Stimulated activated CD8-positive, alpha-beta memory T cell treated with anti-CD3 and anti-CD28 coated beads, Interleukin-4, amount 100 ng/mL, for 24 hours (primary cell): Measurements from ENCODE around the gene STK33.

ENCODE experiments used
- DNase-seq: peaks from one replicate; pipeline ENCODE4 v3.0.0-alpha.2; 2020; ENCODE audit warnings: low read depth

The STK33 gene

DNA sequence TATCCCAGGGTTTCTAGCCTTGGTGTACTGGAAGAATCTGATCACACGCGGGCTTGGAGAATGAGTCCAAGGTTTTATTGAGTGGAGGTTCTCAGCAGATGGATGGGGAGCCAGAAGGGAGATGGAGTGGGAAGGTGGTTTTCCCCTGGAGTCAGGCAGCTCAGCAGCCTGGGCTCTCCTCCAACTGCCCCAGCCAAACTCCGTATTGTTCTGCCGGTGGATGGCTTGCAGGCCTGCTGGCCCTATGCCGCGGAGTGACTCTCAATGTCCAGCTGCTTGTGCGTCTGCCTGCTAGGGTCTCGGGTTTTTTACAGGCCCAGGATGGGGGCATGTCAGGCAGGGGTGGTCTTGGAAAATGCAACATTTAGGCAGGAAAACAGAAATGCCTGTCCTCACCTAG lies 168.0 kb downstream of the STK33 start:
- no peak for DNase-seq

DNA sequence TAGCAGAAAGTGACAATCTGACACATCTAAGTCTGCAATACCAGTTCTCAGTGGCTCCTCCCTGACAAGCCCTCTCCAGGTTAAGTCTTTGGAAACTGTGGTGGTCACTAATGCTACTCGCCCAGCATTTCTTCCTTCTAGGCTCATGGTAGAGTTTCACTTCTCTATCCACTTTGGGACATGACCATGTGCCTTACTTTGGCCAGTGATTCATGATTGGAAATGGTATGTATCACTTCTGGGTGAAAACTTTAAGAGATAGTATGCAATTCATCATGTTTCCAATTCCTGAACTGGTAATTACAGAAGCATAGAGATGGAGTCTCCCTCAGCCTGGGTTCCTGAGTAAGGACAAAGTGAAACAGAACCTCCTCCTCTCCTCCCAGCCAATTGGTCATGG lies 178.8 kb downstream of the STK33 start:
- DNase-seq, result no peak

DNA sequence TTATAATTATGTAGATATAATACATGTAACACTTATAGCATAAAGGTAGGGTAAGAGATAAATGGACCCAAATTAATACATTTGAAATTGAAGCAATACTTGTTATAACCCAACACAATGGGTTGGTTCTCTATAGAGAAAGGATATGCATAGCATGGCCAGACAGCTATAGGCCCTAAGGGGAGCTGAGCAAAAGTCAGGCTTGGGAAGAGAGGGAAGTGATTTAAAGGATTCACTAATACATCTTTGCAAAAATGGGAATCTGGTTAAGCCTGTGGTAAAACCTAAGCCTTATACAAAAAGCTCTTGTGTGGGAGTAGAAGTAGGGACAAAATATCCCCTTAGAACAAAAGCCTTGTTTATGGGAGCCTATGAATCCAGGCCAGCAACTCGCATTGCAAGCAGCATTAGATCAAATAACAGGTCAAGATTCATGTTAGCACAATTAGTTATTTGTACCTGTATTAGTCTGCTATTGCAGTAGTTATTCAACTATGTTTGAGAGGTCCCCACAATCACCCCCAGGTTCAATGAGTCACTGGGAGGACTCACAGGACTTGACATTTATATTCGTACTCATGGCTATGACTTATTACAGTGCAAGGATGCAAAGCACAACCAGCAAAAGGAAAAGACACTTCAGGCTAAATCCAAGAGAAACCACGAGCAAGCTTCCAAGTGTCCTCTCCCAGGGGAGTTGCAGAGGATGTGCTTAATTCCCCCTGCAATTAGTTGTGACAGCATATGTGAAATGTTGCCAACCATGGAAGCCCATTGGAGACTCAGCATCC lies 185.7 kb downstream of the STK33 start:
- no peak for DNase-seq

DNA sequence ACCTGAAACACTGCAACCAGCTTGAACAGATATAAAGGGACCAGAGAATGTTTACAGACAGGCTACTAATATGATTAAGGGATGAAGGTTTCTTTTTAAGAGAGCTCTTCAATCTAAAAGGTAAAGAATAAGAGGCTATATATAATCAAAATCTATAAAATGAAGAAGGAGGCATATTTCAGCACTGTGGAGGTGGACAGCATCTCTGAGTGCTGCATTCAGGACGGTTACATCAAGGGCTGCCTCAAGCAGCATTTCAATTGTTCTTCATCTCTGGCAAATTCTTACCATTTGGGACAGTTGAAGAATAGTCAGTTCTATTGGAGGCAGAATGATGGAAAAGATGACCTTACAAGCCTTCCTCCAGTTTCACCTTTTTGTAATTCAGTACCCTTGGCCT lies 190.7 kb downstream of the STK33 start:
- no peak for DNase-seq

DNA sequence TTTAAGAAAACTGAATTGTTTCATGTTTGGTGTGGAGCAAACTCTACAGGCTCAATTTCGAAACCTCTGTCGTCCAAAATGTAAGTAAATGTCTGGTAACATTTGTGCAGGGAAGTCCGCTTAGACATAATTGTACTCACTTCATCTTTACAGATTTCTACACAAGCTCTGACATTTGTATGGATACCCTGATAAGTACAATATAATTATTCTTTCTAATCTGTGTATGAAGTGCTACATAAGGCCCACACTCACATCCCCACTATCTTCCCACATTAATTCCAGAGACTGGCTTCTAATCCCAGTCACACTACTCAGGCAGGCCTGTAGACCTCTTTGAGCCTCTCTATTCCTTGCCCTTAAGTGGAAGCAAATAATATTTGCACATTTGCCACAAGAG lies 201.1 kb downstream of the STK33 start:
- DNase-seq, result no peak

DNA sequence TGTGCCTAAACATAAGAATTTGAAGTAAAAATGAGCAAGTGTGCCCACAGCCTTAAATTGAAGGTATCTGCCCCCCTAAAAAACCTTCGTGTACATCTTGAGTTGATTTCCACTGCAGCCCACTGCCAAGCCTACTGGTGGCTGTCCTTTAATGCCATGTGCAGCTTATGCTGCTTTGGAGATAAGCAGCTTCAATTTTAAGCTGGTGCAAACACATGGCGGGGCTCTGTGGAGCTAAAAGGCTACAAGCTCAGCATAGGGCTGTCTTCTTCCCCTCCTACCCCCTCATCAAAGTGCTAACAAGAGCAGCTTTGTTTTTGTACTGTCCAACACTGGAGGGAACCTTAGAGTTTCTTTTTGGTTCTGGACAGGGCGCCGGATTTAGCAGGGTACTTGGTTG lies 201.9 kb downstream of the STK33 start:
- DNase-seq, result no peak

DNA sequence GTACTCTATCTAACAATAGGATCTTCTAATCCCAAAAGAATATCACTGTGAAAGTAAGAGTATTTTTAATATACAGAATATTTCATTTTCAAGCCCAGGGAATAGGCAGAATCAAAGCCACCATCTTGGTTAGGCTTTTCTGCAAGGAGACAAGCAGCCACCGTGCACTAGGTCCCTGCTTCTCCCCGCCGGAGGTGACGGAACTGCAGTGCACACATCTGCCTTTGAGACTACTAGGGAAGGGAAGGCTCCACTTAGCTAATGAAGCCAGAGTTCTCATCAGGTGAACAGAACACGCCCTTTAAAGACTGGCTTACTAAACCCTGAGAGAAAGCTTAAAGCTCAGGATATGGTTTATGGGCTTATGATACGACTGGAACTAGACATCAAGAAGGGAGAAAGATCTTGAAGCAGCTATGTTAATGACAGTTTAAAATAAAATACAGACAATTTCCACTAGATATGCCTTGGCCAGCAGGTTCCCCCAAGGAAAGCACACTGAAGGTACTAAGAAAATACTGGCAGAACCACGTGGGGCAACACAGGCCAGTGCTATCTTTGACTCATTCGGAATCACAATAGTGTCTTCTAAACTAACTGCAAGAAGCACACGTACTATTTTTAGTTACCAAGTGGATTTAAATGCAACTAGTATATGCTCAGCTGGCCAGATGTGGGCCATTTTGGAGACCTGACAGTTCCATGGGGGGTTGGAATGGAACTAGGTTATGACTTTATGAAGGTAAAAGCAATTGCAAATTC lies 203.0 kb downstream of the STK33 start:
- DNase-seq, result no peak

DNA sequence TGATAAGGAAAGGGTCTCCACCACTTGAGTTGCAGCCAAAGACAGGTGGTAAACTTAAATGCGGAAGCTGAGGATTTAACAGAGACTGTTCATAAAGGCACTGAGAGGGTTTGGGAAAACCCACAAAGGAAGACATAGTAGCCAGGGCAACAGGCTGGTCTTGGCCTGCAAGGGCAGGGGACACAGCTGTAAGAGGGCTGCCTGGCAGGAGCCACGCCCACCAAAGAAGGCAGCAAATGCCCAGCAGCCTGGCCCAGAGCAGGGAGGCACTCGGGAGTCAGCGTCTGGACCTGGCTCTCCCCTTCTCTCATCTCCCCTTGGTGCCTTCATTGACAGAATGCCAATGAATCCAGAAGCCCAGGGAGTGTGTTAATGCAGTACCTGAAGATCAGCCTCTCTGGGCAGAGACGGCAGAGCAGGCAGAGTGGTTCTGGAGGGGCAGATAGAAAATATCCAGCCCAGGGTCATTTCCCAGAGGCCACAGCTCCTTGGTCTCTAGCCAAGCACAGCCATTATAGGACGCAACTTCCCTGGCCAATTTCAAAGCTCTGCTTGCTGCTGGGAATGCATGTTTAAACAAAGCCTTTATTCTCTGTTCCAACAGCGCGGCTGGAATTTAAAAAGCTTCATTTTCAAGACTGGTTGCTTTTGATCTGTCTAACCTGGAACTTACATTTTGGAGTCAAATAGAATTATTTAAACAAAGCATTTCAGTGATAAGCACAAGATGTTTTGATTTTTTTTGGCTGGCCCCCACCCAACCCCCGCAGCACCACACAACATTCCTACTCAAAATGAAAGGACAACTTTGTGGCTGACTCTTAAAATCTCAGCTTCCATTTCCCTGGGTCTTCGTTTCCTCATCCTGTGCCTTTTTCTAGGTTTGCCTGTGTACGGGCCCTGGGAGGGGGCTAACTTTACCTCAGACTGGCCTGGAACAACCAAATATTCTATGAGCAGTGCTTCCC lies 204.7 kb downstream of the STK33 start:
- no peak for DNase-seq

DNA sequence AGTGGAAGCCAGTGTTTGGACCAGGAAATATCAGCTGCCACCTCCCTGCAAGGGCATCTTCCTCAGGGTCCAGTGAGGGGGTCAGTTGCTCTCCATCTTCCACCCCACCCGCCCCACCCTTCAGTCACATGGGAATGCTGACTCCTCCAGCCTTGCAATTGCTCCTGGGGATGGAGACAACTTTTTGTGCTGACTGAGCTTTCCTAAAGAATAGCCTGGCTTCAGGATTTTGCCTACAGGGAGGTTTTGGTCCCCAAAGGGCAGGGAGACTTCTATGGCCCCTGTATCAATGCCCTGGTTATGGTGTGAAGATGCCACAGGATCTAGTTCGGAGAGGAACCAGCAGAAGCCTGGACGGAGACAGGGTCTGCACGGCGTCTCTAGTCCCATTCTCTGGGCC lies 206.3 kb downstream of the STK33 start:
- no peak for DNase-seq

DNA sequence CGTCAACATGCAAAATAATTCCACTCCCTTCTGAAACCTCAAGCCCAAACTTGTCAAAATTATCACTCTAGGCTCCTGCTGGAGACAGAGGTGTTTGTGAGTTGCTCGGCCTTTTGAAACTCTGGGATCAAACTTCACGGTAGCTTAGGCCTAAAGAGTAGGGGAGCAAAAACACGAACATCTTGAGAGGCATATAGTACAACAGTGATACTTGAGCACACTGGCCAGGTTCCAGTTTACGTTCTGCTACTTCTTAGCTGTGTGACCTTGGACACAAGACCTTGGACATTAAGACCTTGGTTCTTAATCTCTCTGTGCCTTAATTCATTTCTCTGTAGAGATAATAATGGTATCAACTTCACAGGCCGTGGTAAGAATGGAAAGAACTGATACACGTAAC lies 206.9 kb downstream of the STK33 start:
- no peak for DNase-seq

DNA sequence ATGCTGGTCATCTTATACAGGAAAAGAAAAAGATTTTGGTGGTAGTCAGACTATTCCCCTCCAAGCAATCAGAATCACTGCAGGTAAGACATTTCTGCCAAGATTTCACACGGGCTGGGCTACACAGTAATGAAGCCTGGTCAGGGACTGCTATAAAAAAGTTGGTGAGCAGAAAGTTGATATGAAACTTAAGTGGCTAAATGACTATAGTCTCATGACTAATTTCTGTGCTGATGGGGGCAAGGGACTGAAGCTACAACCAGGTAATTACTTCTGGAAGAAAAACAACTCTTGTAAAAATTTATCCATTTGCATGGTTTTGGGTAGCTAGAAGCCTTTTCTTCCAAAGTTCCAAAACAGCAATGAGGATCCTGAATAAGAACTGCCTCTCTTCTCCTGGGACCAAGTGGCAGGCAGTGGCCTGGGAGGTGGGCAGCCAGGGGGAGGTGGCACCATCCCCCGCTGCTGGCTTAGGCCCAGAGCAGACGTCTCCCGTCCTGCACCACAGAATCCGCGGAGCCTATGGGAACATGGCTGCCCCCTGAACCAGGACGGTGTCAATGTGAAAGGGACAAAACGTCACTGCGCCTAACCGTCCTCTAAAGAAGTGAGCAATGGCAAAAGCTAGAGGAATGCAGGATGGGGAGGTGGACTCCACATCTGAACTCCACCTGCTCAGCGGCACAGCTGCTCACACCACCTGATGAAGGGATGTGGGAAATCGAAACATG lies 207.7 kb downstream of the STK33 start:
- DNase-seq, result no peak

DNA sequence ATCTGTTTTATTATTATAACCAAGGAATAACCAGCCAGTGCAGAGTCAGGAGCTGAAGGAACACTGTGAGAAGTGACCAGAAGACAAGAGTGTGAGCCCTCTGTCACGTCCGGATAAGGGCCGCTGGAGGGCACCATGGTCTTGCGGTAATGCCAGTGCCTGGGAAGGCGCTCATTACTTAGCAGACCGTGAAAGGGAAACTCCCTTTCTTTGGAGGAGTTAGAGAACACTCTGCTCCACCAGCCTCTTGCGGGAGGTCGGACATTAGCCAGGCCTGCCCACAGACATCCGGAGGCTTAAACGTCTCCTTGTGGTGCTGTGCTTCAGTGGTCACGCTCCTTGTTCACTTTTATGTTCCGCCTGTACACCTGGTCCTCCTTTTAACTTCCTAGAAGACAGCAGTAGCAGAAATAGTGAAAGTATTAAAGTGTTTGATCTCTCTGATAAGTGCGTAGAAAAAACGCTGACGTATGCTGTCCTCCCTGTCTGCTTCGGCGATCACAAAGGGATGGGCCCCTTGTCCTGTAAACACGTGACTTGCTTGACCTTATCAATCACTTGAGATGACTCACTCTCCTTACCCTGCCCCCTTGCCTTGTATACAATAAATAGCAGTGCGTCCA lies 209.7 kb downstream of the STK33 start:
- DNase-seq, result no peak

DNA sequence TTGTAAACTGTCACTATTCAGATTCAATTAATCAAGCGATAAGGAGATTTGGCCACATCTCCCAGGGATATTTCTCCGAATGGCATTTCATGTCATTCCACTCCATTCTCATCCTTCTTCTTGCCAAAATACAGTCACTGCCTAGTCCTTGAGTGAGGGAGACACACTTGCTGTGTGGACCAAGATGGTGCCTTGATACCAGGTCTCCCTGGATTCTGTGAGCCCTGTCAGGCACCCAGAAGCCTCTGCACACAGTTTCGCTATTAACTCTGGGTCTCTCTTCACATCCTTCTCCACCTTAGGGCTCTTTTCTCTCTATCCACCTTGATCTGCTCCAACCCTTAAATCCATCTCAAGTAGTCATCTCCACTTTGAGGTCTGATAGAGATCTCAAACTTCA lies 210.4 kb downstream of the STK33 start:
- DNase-seq, result no peak

DNA sequence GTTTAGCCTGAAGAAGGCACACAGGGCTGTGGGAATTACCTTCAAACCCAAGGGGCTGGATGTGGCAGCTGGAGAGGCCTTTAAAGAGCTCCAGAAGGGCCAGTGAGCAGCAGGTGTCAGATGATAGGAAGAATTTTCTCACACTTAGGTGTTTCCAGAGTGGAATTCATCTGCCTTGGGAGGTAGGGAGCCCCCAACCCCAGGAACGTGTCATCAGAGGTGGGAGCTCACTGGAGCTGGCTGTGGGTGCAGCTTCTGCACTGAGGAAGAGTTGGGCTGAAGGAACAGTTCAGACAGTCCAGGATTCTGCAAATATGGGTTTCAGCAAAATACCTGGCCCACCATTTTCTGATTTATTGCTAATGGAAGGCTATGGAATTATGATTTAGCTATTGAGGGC lies 210.8 kb downstream of the STK33 start:
- DNase-seq, result no peak

DNA sequence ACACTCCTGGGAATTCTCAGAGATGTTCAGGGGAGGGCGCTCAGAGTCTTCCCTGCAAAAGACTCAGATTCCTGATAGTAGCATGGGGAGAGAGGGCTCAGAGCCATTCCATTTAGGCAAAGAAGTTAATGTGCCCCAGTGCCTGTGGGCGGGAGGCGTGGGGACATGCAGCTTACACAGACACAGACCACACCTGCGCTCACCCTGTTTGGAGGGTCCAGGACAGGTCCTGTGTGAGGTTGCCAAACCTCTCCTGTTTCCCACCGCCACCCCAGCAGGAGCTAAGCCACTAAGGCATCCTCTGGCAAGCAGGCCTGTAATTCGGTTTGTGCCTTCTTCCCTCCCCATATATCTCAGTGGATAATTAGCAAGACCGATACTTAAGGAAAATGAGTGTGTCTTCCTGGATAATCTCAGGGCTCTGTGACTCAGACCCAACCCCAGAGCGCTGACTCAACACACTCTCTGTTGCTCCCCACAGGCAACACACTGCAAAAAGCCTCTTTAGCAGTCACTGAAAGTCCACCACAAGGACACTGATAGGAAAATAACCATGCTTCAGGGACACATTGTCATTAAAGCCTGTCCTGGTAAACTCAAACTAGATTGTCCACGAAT lies 211.5 kb downstream of the STK33 start:
- no peak for DNase-seq

DNA sequence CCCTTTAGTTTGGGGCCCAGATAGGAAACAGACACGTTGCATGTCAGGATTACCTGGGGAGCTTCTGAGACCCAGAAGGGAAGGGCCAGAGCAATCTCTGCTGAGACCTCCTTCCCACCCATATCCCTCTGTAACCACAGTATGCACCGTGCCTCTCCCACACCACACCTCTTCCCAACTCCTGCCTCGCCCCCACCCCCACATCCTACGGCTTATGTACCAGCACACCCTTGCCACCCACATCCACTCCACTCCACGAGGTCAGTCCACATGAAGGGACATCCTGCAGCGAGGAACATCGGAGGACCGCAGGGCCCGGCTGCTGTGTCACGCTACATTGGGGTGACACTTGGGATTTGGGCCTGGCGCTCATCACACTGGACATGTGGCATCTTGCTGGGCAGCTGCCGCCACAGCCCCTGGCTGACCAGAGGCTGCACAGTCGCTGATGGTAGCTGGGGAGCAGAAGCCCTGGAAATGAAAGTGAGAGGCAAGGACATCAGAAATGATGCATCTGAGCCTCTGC lies 212.1 kb downstream of the STK33 start:
- DNase-seq, result no peak

DNA sequence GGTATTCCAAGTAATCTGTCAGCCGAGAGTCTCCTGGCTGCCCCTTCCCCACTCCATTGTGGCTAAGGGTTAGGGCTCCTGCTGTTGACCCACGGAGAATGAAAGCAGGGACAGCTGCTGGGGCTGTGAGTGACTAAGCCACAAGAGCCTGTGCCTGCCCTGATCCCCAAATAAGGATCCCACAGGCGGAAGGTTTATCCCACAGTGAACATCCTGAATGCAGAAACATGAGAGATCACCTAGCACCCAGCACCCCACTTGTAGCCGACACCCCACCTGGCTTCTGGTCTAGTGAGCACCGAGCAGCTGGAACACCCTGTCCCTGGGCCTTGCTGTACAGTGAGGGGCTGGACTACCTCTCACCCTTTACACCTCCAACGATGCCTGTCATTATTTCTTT lies 212.7 kb downstream of the STK33 start:
- no peak for DNase-seq

DNA sequence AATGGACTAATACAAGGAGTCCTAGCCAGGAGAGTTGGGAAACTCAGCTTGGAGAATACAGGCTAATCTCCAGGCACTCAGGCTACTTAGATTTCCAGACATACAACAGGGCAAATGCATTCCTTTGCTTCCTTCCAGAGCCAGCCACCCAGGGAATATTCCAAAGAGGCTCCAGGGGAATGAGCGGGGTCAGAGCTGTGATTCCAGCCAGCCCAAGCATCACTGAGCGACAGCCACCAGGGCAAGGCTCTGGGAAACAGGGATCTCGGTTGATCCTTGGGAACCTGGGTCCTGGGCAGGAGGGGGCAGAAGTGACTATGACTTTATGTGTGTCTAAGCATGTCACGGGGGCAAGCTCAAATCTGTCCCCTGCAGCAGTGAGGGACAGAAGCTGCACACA lies 218.1 kb downstream of the STK33 start:
- no peak for DNase-seq

DNA sequence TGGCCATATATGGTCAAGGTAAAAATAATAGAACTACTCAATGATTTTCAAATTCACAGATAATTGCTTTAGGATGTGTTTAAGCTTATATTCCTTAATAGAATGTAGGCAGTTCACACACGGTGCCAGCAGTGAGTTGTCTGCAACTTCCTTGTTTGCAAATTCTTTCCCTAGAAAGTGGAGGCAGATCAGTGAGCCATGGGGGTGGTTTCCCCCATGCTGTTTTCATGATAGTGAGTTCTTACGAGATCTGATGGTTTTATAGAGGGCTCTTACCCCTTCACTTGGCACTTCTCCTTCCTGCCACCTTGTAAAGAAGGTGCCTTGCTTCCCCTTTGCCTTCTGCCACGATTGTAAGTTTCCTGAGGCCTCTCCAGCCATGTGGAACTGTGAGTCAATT lies 218.6 kb downstream of the STK33 start:
- no peak for DNase-seq

DNA sequence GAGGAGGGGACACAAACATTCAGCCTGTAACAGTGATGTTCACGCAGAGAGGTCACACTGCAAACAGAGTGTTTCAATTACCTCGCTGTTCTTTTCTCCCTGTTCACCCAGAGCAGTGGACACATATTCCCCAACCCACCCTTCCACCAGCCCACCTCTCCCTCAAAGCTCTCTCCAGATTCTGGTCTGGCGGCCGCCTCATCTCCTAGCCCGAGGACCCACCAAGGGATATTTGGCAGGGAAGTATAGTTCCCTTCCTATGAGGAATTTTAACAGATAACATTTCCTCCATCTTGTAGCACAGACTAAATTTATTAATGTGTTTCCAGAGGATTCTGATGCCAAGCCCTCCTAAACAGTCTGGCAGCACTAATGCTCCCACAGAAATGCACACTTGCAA lies 219.3 kb downstream of the STK33 start:
- no peak for DNase-seq
